ENCODE results near the gene HS6ST3. TPM values are rescaled to one million over a fixed set of nuclear protein-coding genes. Genes with fewer than 3 reads are reported as not detected.

HS6ST3 gene
- total and polyA plus RNA-seq, 2 of the 13 experiments (the other 11 are each of a cell fraction or from before 2014, with no cell fraction given) = not detected

GRCh38 chr13:96091164-96092117 lies 1.5 kb downstream of the HS6ST3 start:
- no peaks in the 10 kb centered on the region for H4K20me1 ChIP-seq (ENCODE audit: insufficient read depth, low read length)
- H3K4me3 ChIP-seq (replicated peaks in 1 of 3; ENCODE audit: insufficient read depth in 1 of 3, low read depth in 2 of 3, low read length in 3 of 3) = peak overlapping the region in 2 of 3 experiments; percentile 30 to 74; a peak in 2 of 6 replicates
- WGBS (ENCODE audit: low lambda C conversion rate) = 29% methylated on average over 36 of the region's 57 CpGs
- TF ChIP-seq HNRNPLL (IDR thresholded peaks at IDR 0.05; ENCODE audit: low read depth, low read length, poor library complexity, severe bottlenecking) (peak; percentile 21), ZBTB43 (CRISPR knock-in tag; conservative IDR thresholded peaks at IDR 0.05) (no peak), ZNF451 (CRISPR knock-in tag; IDR thresholded peaks at IDR 0.05) (no peak), SATB2 (CRISPR knock-in tag; IDR thresholded peaks at IDR 0.05) (no peak), SRSF9 (IDR thresholded peaks at IDR 0.05; ENCODE audit: borderline replicate concordance, insufficient read depth, low read depth, low read length, poor library complexity, severe bottlenecking) (no peak), ZNF615 (CRISPR knock-in tag; IDR thresholded peaks at IDR 0.05; ENCODE audit: borderline replicate concordance) (no peak), MAX (IDR thresholded peaks at IDR 0.05) (no peak), REL (CRISPR knock-in tag; conservative IDR thresholded peaks at IDR 0.05) (no peak), ZBTB7A (CRISPR knock-in tag; IDR thresholded peaks at IDR 0.05) (no peak), ETV5 (CRISPR knock-in tag; IDR thresholded peaks at IDR 0.05; ENCODE audit: borderline replicate concordance) (no peak), TMF1 (CRISPR knock-in tag; IDR thresholded peaks at IDR 0.05; ENCODE audit: low read depth) (no peak), MEIS1 (CRISPR knock-in tag; IDR thresholded peaks at IDR 0.05; ENCODE audit: borderline replicate concordance) (no peak), ZNF800 (CRISPR knock-in tag; IDR thresholded peaks at IDR 0.05) (0 out of 2 replicates have a peak, but pooled peaks have one; percentile 31), ARID4A (CRISPR knock-in tag; IDR thresholded peaks at IDR 0.05; ENCODE audit: borderline replicate concordance) (no peak), MLLT10 (CRISPR knock-in tag; IDR thresholded peaks at IDR 0.05) (no peak)

More at GRCh38 chr13:96091164-96092117, 1.5 kb downstream of the HS6ST3 start:
- ChIA-PET POLR2A (no interaction called here), CTCF (ENCODE audit: low intra/inter-chr PET ratio, low total read pairs) (no interaction called here)
- no peaks in the 10 kb centered on the region for H3K79me2 ChIP-seq (ENCODE audit: insufficient read depth, low read length)
- H3K9ac ChIP-seq (ENCODE audit: insufficient read depth, low read depth, low read length) = no peak overlapping the region
- intact Hi-C loops (cut with micrococcal nuclease; ENCODE audit: unreplicated experiment) = no loop called here
- H3K4me2 ChIP-seq (ENCODE audit: low read depth, low read length) = peak overlapping the region; percentile 63
- in situ Hi-C loops (cut with HindIII; ENCODE audit: extremely low pct_ligation_motif_present, low pct_unique_long_range_greater_than_20kb) = no loop called here
- no TSS peak for BruUV-seq (replicated peaks)
- DNase-seq (ENCODE audit: low spot score) (no peak), ATAC-seq (peak; percentile 60), FAIRE-seq (no peak)
- H2AFZ ChIP-seq (ENCODE audit: low read length) = no peak overlapping the region
- H3K27me3 ChIP-seq (ENCODE audit: control insufficient read depth in 1 of 2, insufficient read depth in 2 of 2, low read length in 2 of 2) = peaks cover 5 to 35% of the 10 kb centered on the region in 2 experiments
- H3K4me1 ChIP-seq (ENCODE audit: insufficient read depth, low read length) = 0 out of 2 replicates have a peak, but pooled peaks cover 6% of the 10 kb centered on the region
- no peak overlapping the region for H3K27ac ChIP-seq (ENCODE audit: extremely low read length, insufficient read depth, low read length)
- H3K36me3 ChIP-seq (replicated peaks in 1 of 2; ENCODE audit: control insufficient read depth in 1 of 2, insufficient read depth in 2 of 2, low read length in 2 of 2) = no peaks in the 10 kb centered on the region
- no peaks in the 10 kb centered on the region for H3K9me3 ChIP-seq (ENCODE audit: low read length)
